Loucy (cell line): ENCODE measurements around the gene PLEKHG5.

Experiments used
- H2AFZ ChIP-seq: fragments of 200-600 bp; sonication (generic); 2 replicates; pipeline ENCODE4 v1.6.0; 2016; ENCODE audit warnings: antibody characterized with exemption, mild to moderate bottlenecking, low read length, moderate library complexity
- H3F3A ChIP-seq: fragments of 200-600 bp; 2 replicates; pipeline ENCODE4 v1.6.0; 2016; ENCODE audit warnings: antibody characterized with exemption, low read depth, mild to moderate bottlenecking
- H3K27me3 ChIP-seq: fragments of 200-600 bp; sonication (generic); 2 replicates; pipeline ENCODE4 v1.6.1; 2014; ENCODE audit warnings: low read length, mild to moderate bottlenecking; ENCODE audit not compliant: insufficient read depth, poor library complexity, severe bottlenecking
- H3K36me3 ChIP-seq: fragments of 200-600 bp; sonication (generic); 2 replicates; pipeline ENCODE4 v1.6.1; 2016; ENCODE audit warnings: low read length; ENCODE audit not compliant: insufficient read depth
- H3K4me1 ChIP-seq: fragments of 200-600 bp; sonication (generic); 2 replicates; pipeline ENCODE4 v1.5.1; 2014; ENCODE audit warnings: low read length, mild to moderate bottlenecking; ENCODE audit not compliant: insufficient read depth, poor library complexity, severe bottlenecking
- H3K4me2 ChIP-seq: fragments of 200-600 bp; sonication (generic); 2 replicates; pipeline ENCODE4 v1.6.0; 2014; ENCODE audit warnings: antibody characterized with exemption, low read length, low read depth, mild to moderate bottlenecking; ENCODE audit not compliant: poor library complexity, severe bottlenecking
- H3K4me3 ChIP-seq: fragments of 200-600 bp; sonication (generic); 2 replicates; pipeline ENCODE4 v1.5.1; 2014; ENCODE audit warnings: low read length, mild to moderate bottlenecking, mixed read lengths; ENCODE audit not compliant: poor library complexity, severe bottlenecking
- H3K79me2 ChIP-seq: fragments of 200-600 bp; sonication (generic); 2 replicates; pipeline ENCODE4 v1.6.1; 2014; ENCODE audit warnings: low read length; ENCODE audit not compliant: insufficient read depth
- H3K9ac ChIP-seq: fragments of 200-600 bp; sonication (generic); 2 replicates; pipeline ENCODE4 v1.6.0; 2014; ENCODE audit warnings: mild to moderate bottlenecking, low read depth, low read length, moderate library complexity; ENCODE audit not compliant: poor library complexity, severe bottlenecking
- H3K9me2 ChIP-seq: fragments of 200-600 bp; sonication (generic); replicated peaks from 2 replicates; pipeline ENCODE4 v1.6.1; 2016; ENCODE audit warnings: low read depth, low read length, mixed read lengths
- H3K9me3 ChIP-seq: fragments of 200-600 bp; sonication (generic); 2 replicates; pipeline ENCODE4 v1.6.1; 2014; ENCODE audit warnings: mild to moderate bottlenecking, antibody characterized with exemption, low read length, low read depth; ENCODE audit not compliant: insufficient read depth
- H4K20me1 ChIP-seq: fragments of 200-600 bp; sonication (generic); 2 replicates; pipeline ENCODE4 v1.6.0; 2014; ENCODE audit warnings: antibody characterized with exemption, low read length, mild to moderate bottlenecking; ENCODE audit not compliant: insufficient read depth, poor library complexity, severe bottlenecking
- EZH2phosphoT487 ChIP-seq: fragments of 200-600 bp; IDR thresholded peaks from 2 replicates; pipeline ENCODE4 v1.6.1; 2018; ENCODE audit warnings: antibody characterized with exemption, mild to moderate bottlenecking, moderate library complexity, borderline replicate concordance
- TF ChIP-seq, protein P1 (sequence below): fragments of 200-600 bp; sonication (generic); conservative IDR thresholded peaks from 2 replicates; pipeline ENCODE4 v1.5.1; 2014; ENCODE audit warnings: mild to moderate bottlenecking, antibody characterized with exemption, low read length

Gene PLEKHG5

GRCh38 chr1:6466023-6466422 lies 25.4 kb downstream of the PLEKHG5 start, which contains the start of gene TNFRSF25:
TSS of gene TNFRSF25 (minus strand) at chr1:6466173. CDS start at chr1:6466107, 66 bp downstream.
- Histone ChIP-seq H3K9me3 (no peaks in the 10 kb centered on the region), H4K20me1 (no peaks in the 10 kb centered on the region), H3K4me2 (no peak within 1 kb of the TSS), H3K4me3 (no peak within 1 kb of the TSS), H3K36me3 (no peaks in the 10 kb centered on the region), H3F3A (no peaks in the 10 kb centered on the region), H3K27me3 (no peaks in the 10 kb centered on the region), H3K4me1 (no peaks in the 10 kb centered on the region), H3K79me2 (no peaks in the 10 kb centered on the region), H3K9me2 (no peaks in the 10 kb centered on the region), H3K9ac (no peak within 1 kb of the TSS), H2AFZ (no peak within 1 kb of the TSS)
- TF ChIP-seq, protein P1, sequence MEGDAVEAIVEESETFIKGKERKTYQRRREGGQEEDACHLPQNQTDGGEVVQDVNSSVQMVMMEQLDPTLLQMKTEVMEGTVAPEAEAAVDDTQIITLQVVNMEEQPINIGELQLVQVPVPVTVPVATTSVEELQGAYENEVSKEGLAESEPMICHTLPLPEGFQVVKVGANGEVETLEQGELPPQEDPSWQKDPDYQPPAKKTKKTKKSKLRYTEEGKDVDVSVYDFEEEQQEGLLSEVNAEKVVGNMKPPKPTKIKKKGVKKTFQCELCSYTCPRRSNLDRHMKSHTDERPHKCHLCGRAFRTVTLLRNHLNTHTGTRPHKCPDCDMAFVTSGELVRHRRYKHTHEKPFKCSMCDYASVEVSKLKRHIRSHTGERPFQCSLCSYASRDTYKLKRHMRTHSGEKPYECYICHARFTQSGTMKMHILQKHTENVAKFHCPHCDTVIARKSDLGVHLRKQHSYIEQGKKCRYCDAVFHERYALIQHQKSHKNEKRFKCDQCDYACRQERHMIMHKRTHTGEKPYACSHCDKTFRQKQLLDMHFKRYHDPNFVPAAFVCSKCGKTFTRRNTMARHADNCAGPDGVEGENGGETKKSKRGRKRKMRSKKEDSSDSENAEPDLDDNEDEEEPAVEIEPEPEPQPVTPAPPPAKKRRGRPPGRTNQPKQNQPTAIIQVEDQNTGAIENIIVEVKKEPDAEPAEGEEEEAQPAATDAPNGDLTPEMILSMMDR = no peak

DNA sequence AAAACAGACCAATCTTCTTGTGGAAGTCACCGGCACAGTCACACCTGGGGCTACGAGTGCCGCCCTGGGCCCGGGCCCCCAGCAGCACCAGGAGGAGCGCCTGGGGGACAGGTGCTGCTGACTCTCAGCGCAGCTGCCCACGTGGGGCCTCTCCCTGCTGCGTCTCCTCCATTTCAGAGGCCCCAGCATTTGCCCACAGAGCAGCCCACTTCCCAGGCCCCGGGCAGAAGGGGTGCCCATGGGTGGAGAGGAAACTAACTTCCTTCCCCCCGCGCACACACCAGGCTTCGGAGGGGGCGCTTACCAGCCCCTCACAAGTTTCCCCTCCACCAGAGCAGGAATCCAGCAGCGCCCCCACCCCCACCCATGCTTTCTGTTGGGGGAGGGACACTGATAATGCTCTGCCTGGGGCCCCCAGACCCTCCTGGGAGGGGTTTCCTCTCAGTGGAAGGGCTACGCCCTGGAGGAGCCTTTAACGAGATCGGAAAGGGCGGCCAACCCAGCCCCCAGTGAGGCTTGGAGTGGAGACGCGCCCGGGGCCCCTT lies 25.9 kb downstream of the PLEKHG5 start:
- H3K4me1 ChIP-seq = no peaks in the 10 kb centered on the region
- H3K4me2 ChIP-seq = no peak overlapping the region
- H2AFZ ChIP-seq = no peak overlapping the region
- no peaks in the 10 kb centered on the region for H3K9me3 ChIP-seq
- no peak for TF ChIP-seq EZH2phosphoT487
- TF ChIP-seq, protein P1 = no peak
- no peaks in the 10 kb centered on the region for H3K36me3 ChIP-seq
- no peaks in the 10 kb centered on the region for H3F3A ChIP-seq
- no peak overlapping the region for H3K4me3 ChIP-seq
- no peaks in the 10 kb centered on the region for H4K20me1 ChIP-seq
- no peaks in the 10 kb centered on the region for H3K9me2 ChIP-seq
- no peaks in the 10 kb centered on the region for H3K27me3 ChIP-seq
- H3K79me2 ChIP-seq = no peaks in the 10 kb centered on the region
- H3K9ac ChIP-seq = no peak overlapping the region

DNA sequence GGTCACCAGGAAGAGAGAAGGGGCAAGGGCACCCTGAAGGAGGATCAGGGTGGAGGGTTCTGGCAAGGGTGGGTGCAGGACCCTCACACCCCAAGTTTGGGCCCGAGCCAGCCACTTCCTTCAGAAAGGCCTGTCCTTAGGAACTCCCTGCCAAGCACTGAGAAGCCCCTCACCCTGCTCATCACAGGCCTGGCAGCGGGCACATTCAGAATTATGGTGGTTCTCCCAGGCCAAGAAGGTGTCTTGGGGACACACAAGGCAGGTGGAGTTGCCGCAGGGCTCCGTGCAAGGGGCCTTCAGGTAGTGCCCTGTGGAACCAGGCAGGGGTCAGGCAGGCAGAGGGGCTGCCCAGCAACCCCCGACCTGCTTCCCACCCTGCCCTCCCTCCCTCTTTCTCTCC lies 26.6 kb downstream of the PLEKHG5 start:
- Histone ChIP-seq H3K4me3 (no peak overlapping the region), H3K9me2 (no peaks in the 10 kb centered on the region), H3K79me2 (no peaks in the 10 kb centered on the region), H3F3A (no peaks in the 10 kb centered on the region), H4K20me1 (no peaks in the 10 kb centered on the region), H3K9ac (no peak overlapping the region), H3K27me3 (no peaks in the 10 kb centered on the region), H3K4me1 (peaks cover under 1% of the 10 kb centered on the region), H2AFZ (no peak overlapping the region), H3K9me3 (no peaks in the 10 kb centered on the region), H3K4me2 (no peak overlapping the region), H3K36me3 (no peaks in the 10 kb centered on the region)
- TF ChIP-seq EZH2phosphoT487 = no peak

- Histone ChIP-seq H3K9ac (no peak overlapping the region), H3K36me3 (no peaks in the 10 kb centered on the region), H3K4me2 (no peak overlapping the region), H3K4me1 (peaks cover 4% of the 10 kb centered on the region), H3F3A (no peaks in the 10 kb centered on the region), H2AFZ (no peak overlapping the region), H3K9me2 (no peaks in the 10 kb centered on the region), H4K20me1 (no peaks in the 10 kb centered on the region), H3K9me3 (no peaks in the 10 kb centered on the region), H3K4me3 (no peak overlapping the region), H3K79me2 (no peaks in the 10 kb centered on the region), H3K27me3 (no peaks in the 10 kb centered on the region)
- no peak for TF ChIP-seq EZH2phosphoT487
- TF ChIP-seq, protein P1 = no peak
Measured at GRCh38 chr1:6464514-6464836, 27.0 kb downstream of the PLEKHG5 start.
